ENCODE measurements around the gene PRR15L. TPM values are rescaled to one million over a fixed set of nuclear protein-coding genes. Genes with fewer than 3 reads are reported as not detected.

PRR15L gene
- polyA plus RNA-seq, 3 donors: not detected

DNA sequence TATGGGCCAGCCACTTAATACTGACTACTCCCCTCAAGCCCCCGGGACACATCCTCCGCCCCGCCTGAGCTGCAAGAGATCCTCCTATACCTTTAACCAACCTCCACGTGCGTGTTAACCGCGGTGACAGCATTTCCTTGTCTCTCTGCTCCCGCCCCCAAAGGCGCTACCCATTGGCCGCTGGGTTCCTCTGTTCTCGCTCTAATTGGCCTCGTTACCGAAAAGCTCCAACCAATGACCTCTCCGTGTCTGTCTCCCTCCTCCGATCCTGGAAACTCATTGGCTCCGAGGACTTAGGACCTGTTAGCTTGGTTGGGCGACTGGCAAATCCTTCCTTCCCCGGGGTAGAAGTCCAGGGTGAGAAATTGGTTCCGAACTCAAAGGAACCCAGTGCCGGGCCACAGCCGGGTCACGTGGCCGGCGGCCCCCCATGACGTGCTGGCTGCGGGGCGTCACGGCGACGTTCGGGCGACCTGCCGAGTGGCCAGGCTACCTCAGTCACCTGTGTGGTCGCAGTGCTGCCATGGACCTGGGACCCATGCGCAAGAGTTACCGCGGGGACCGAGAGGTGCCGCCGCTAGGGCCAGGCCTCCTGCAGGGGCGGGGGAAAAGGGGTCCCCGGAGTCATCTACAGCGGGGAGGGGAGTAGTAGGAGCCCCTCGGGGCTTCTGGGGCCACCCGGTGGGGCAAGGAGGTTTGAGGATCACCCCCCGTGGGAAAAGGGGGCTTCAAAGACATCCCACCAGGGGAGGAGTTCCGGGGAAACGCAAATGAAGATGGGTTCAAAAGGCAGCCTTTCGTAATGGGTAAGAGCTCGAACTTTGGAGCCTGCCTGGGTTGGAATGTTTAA, 16.2 kb downstream of the PRR15L start, which contains the start of gene PNPO:
TSS of gene PNPO (plus strand) at position 326 of the 850 bp plus-strand sequence. CDS start at position 431, 105 bp downstream.
- no peaks in the 10 kb centered on the region for H4K20me1 ChIP-seq (ENCODE audit: insufficient read depth, low read length)
- intact Hi-C loops (cut with micrococcal nuclease): loop anchor here (2.0 to 10.0 kb wide), 2 partner anchors 45 to 47 kb away; partner anchors contain the start of gene SP2 (in 2 of the 2)
- peaks cover 0 to 4% (median 0%) of the 10 kb centered on the region in 3 donors for H3K27me3 Mint-ChIP-seq (ENCODE audit: low read depth in 3 of 3)
- H3K4me3 ChIP-seq (replicated peaks in 1 of 3; ENCODE audit: low read depth in 2 of 3, low read length in 3 of 3): peak within 1 kb of the TSS; percentile 74 to 89 (median 78)
- no peaks in the 10 kb centered on the region for H3K27me3 ChIP-seq (ENCODE audit: control insufficient read depth in 2 of 2, insufficient read depth in 2 of 2, low read length in 2 of 2)
- peaks cover 8% of the 10 kb centered on the region for H3K79me2 ChIP-seq (ENCODE audit: insufficient read depth, low read length)
- peaks cover 13 to 19% of the 10 kb centered on the region in 2 donors for H3K36me3 Mint-ChIP-seq
- peaks cover 0 to 3% (median 0%) of the 10 kb centered on the region in 7 donors for H3K9me3 Mint-ChIP-seq
- peak within 1 kb of the TSS; percentile 49 to 82 for H3K27ac ChIP-seq (ENCODE audit: low read depth in 1 of 2, low read length in 2 of 2)
- peaks cover 0 to 2% of the 10 kb centered on the region in 2 donors for H3K36me3 ChIP-seq (replicated peaks in 1 of 2; ENCODE audit: control insufficient read depth in 1 of 2, insufficient read depth in 2 of 2, low read length in 2 of 2)
- H3K4me2 ChIP-seq (replicated peaks; ENCODE audit: extremely low read depth, low read length, poor library complexity, severe bottlenecking): peak within 1 kb of the TSS; percentile 88
- peak within 1 kb of the TSS; percentile 77 for H3K9ac ChIP-seq (ENCODE audit: insufficient read depth, low read length, poor library complexity, severe bottlenecking)
- H2AFZ ChIP-seq (ENCODE audit: insufficient read depth, low read depth, low read length, poor library complexity, severe bottlenecking): peak within 1 kb of the TSS; percentile 97
- under 1% methylated on average over 47 of the region's 50 CpGs for WGBS (ENCODE audit: insufficient coverage)
- no peaks in the 10 kb centered on the region for H3K9me3 ChIP-seq (replicated peaks in 1 of 2; ENCODE audit: control insufficient read depth in 1 of 2, insufficient read depth in 1 of 2, low read length in 2 of 2)
- peak within 1 kb of the TSS; percentile 81 to 91 (median 87) for H3K27ac Mint-ChIP-seq
- H3K4me3 Mint-ChIP-seq: peak within 1 kb of the TSS; percentile 81 to 93
- peaks cover 57% of the 10 kb centered on the region for H3K4me1 Mint-ChIP-seq
- H3K4me1 ChIP-seq (ENCODE audit: control insufficient read depth in 1 of 2, insufficient read depth in 2 of 2, low read length in 2 of 2): peaks cover 42 to 55% of the 10 kb centered on the region in 2 donors
- TF ChIP-seq, protein P1, sequence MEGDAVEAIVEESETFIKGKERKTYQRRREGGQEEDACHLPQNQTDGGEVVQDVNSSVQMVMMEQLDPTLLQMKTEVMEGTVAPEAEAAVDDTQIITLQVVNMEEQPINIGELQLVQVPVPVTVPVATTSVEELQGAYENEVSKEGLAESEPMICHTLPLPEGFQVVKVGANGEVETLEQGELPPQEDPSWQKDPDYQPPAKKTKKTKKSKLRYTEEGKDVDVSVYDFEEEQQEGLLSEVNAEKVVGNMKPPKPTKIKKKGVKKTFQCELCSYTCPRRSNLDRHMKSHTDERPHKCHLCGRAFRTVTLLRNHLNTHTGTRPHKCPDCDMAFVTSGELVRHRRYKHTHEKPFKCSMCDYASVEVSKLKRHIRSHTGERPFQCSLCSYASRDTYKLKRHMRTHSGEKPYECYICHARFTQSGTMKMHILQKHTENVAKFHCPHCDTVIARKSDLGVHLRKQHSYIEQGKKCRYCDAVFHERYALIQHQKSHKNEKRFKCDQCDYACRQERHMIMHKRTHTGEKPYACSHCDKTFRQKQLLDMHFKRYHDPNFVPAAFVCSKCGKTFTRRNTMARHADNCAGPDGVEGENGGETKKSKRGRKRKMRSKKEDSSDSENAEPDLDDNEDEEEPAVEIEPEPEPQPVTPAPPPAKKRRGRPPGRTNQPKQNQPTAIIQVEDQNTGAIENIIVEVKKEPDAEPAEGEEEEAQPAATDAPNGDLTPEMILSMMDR (IDR thresholded peaks at IDR 0.05): no peak
- peak; percentile 94 to 98 (median 95) for DNase-seq

DNA sequence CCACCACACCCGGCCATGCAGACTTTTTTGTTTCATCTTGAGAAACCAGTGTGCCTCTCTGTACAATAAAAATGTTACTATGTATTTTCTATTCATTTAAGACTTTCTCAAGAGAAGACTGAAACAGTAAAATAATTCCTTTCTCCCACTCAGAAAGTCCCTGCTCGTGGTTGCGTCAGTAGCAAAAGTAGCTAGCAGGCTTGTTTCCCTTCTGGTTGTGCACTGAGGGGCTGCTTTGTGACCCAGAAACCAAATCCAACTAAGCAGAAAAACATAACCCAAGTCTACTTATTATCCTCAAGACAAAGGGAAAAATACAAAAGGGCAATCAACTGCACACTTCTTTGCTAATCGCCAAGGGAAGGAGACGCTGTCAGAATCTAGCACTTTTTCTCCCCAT, 19.7 kb downstream of the PRR15L start:
- H3K9me3 ChIP-seq (replicated peaks in 1 of 2; ENCODE audit: control insufficient read depth in 1 of 2, insufficient read depth in 1 of 2, low read length in 2 of 2): no peaks in the 10 kb centered on the region
- Mint-ChIP-seq H3K9me3 (peaks cover 0 to 3% (median 0%) of the 10 kb centered on the region in 7 donors), H3K4me3 (no peak overlapping the region), H3K36me3 (peaks cover 2 to 4% of the 10 kb centered on the region in 2 donors), H3K27ac (no peak overlapping the region), H3K4me1 (peaks cover 27% of the 10 kb centered on the region), H3K27me3 (ENCODE audit: low read depth in 3 of 3) (peaks cover 0 to 4% (median 2%) of the 10 kb centered on the region in 3 donors)
- H3K4me2 ChIP-seq (replicated peaks; ENCODE audit: extremely low read depth, low read length, poor library complexity, severe bottlenecking): no peak overlapping the region
- DNase-seq: no peak
- peaks cover 17 to 21% of the 10 kb centered on the region in 2 donors for H3K4me1 ChIP-seq (ENCODE audit: control insufficient read depth in 1 of 2, insufficient read depth in 2 of 2, low read length in 2 of 2)
- no peak overlapping the region for H3K27ac ChIP-seq (ENCODE audit: low read depth in 1 of 2, low read length in 2 of 2)
- H3K4me3 ChIP-seq (replicated peaks in 1 of 3; ENCODE audit: low read depth in 2 of 3, low read length in 3 of 3): no peak overlapping the region
- H3K36me3 ChIP-seq (replicated peaks in 1 of 2; ENCODE audit: control insufficient read depth in 1 of 2, insufficient read depth in 2 of 2, low read length in 2 of 2): peaks cover 0 to 5% of the 10 kb centered on the region in 2 donors
- 50% methylated on average over 2 of the region's 5 CpGs for WGBS (ENCODE audit: insufficient coverage)
- TF ChIP-seq, protein P1 (IDR thresholded peaks at IDR 0.05): no peak
- no peaks in the 10 kb centered on the region for H4K20me1 ChIP-seq (ENCODE audit: insufficient read depth, low read length)
- H3K79me2 ChIP-seq (ENCODE audit: insufficient read depth, low read length): peaks cover 8% of the 10 kb centered on the region
- intact Hi-C loops (cut with micrococcal nuclease): no loop called here
- no peak overlapping the region for H2AFZ ChIP-seq (ENCODE audit: insufficient read depth, low read depth, low read length, poor library complexity, severe bottlenecking)
- no peaks in the 10 kb centered on the region for H3K27me3 ChIP-seq (ENCODE audit: control insufficient read depth in 2 of 2, insufficient read depth in 2 of 2, low read length in 2 of 2)
- H3K9ac ChIP-seq (ENCODE audit: insufficient read depth, low read length, poor library complexity, severe bottlenecking): no peak overlapping the region
